Osteoblast (primary cell): ENCODE results near the gene NRG3. TPM values are rescaled to one million over a fixed set of nuclear protein-coding genes. Genes with fewer than 3 reads are reported as not detected.

Experiments used
- DNase-seq: peaks from one replicate; pipeline ENCODE4 v3.0.0; 2011; ENCODE audit warnings: low spot score, mixed read lengths; ENCODE audit not compliant: insufficient read length; ENCODE audit errors: missing footprints
- H2AFZ ChIP-seq: 2 replicates; pipeline ENCODE4 v1.6.0; 2011; ENCODE audit warnings: mild to moderate bottlenecking, low read length
- H3K27ac ChIP-seq: 2 replicates; pipeline ENCODE4 v1.5.1; 2011; ENCODE audit warnings: mild to moderate bottlenecking, low read depth, low read length, moderate library complexity
- H3K27me3 ChIP-seq: 2 replicates; pipeline ENCODE4 v1.6.0; 2012; ENCODE audit warnings: mild to moderate bottlenecking, control low read depth, inconsistent platforms, low read length, moderate library complexity; ENCODE audit not compliant: insufficient read depth
- H3K36me3 ChIP-seq: 2 replicates; pipeline ENCODE4 v1.5.1; 2011; ENCODE audit warnings: mild to moderate bottlenecking, low read length, control low read depth, moderate library complexity; ENCODE audit not compliant: insufficient read depth
- H3K4me1 ChIP-seq: 2 replicates; pipeline ENCODE4 v1.5.1; 2011; ENCODE audit warnings: mild to moderate bottlenecking, low read length, control low read depth, moderate library complexity; ENCODE audit not compliant: insufficient read depth
- H3K4me2 ChIP-seq: 2 replicates; pipeline ENCODE4 v1.6.0; 2011; ENCODE audit warnings: mild to moderate bottlenecking, low read length; ENCODE audit not compliant: insufficient read depth
- H3K4me3 ChIP-seq: fragments of 200-600 bp; sonication (generic); 3 replicates; pipeline ENCODE4 v1.5.1; 2012; ENCODE audit warnings: mild to moderate bottlenecking, low read length, inconsistent platforms; ENCODE audit not compliant: insufficient read depth
- H3K79me2 ChIP-seq: 2 replicates; pipeline ENCODE4 v1.6.0; 2012; ENCODE audit warnings: mild to moderate bottlenecking, low read length, control low read depth, inconsistent platforms; ENCODE audit not compliant: insufficient read depth
- H3K9me3 ChIP-seq: 2 replicates; pipeline ENCODE4 v1.5.1; 2011; ENCODE audit warnings: low read depth, low read length, control low read depth
- H4K20me1 ChIP-seq: 2 replicates; pipeline ENCODE4 v1.6.0; 2012; ENCODE audit warnings: mild to moderate bottlenecking, low read length, control low read depth; ENCODE audit not compliant: insufficient read depth
- total RNA-seq: library from RNA; depleted of rRNA; stranded (reverse); fragments of >200 nt; gene quantifications from 2 replicates; pipeline ENCODE4 v1.2.3, GENCODE V29; 2012
- TF ChIP-seq, protein P1 (sequence below): IDR thresholded peaks from 2 replicates; pipeline ENCODE4 v1.5.1; 2011; ENCODE audit warnings: mild to moderate bottlenecking, low read depth, low read length, moderate library complexity; ENCODE audit errors: extremely low read depth

Gene NRG3
- total RNA-seq, 1 donor = not detected

DNA sequence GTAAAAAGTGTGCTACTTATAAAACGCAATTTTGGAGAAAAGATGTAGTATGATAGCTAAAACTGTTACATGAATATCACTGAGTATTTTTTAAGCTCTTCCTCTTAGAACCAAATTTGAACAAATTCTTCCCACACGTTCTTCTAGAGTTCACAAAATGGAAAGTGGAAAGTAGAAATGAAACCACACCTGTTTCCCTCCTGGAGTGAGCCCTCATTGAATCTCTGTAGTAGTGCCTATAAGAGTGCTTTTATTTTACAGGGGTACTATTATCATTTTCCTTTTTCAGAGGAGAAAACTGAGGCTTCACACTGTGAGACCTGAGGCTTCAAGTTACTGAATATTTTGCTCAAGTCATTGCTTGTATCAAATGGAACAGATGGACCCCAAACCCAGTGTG lies 393.0 kb downstream of the NRG3 start:
- H3K27ac ChIP-seq = no peak overlapping the region
- DNase-seq = no peak
- H3K79me2 ChIP-seq = no peaks in the 10 kb centered on the region
- no peak overlapping the region for H2AFZ ChIP-seq
- no peaks in the 10 kb centered on the region for H3K4me1 ChIP-seq
- H3K4me2 ChIP-seq = no peak overlapping the region
- no peaks in the 10 kb centered on the region for H3K36me3 ChIP-seq
- TF ChIP-seq, protein P1, sequence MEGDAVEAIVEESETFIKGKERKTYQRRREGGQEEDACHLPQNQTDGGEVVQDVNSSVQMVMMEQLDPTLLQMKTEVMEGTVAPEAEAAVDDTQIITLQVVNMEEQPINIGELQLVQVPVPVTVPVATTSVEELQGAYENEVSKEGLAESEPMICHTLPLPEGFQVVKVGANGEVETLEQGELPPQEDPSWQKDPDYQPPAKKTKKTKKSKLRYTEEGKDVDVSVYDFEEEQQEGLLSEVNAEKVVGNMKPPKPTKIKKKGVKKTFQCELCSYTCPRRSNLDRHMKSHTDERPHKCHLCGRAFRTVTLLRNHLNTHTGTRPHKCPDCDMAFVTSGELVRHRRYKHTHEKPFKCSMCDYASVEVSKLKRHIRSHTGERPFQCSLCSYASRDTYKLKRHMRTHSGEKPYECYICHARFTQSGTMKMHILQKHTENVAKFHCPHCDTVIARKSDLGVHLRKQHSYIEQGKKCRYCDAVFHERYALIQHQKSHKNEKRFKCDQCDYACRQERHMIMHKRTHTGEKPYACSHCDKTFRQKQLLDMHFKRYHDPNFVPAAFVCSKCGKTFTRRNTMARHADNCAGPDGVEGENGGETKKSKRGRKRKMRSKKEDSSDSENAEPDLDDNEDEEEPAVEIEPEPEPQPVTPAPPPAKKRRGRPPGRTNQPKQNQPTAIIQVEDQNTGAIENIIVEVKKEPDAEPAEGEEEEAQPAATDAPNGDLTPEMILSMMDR = no peak
- H3K27me3 ChIP-seq = no peaks in the 10 kb centered on the region
- H3K4me3 ChIP-seq = no peak overlapping the region
- no peaks in the 10 kb centered on the region for H4K20me1 ChIP-seq
- H3K9me3 ChIP-seq = peaks cover 3% of the 10 kb centered on the region

GRCh38 chr10:82277591-82277990 lies 402.6 kb downstream of the NRG3 start:
- Histone ChIP-seq H2AFZ (no peak overlapping the region), H3K27me3 (no peaks in the 10 kb centered on the region), H3K4me2 (no peak overlapping the region), H3K79me2 (no peaks in the 10 kb centered on the region), H4K20me1 (no peaks in the 10 kb centered on the region), H3K9me3 (no peaks in the 10 kb centered on the region), H3K4me1 (no peaks in the 10 kb centered on the region), H3K4me3 (no peak overlapping the region), H3K36me3 (no peaks in the 10 kb centered on the region), H3K27ac (no peak overlapping the region)
- TF ChIP-seq, protein P1 = no peak
- no peak for DNase-seq

DNA sequence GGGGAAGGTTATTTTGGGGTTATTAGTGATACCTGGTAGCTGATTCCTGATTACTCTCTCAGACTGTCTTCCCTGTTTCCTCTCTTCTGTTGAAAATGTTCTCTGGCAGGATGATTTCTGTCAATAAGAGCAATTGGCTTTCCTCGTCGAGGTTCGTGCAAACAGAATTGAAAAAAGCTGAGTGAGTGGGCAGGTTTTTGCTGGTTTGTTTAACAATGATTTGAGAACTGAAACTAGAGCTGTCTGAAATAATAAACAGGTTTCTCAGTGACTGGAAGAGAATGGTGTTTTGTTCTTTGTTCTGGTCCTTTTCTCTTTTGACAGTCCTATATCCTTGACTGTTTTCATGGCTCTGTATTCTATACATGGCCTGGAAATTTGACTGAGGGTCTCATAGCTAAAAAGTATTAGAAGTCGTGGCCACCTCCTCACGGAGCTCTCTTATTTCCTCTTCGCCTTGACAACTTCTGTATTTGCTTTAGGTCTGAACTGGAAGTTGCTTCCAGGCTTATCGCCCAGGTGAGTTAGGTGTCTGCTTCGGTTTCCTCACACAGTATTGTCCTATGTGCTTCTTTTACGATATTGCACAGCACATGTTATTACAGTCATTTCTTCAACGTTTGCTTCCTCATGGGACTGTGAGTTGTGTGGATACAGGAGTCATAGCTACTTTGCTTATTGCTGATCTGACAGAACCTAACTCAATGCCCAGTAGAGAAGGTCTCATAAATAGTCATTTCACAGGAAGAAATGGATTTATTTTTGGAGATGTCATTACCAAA lies 403.6 kb downstream of the NRG3 start:
- no peaks in the 10 kb centered on the region for H3K79me2 ChIP-seq
- no peaks in the 10 kb centered on the region for H3K9me3 ChIP-seq
- no peaks in the 10 kb centered on the region for H3K36me3 ChIP-seq
- H3K4me3 ChIP-seq = no peak overlapping the region
- H3K27me3 ChIP-seq = no peaks in the 10 kb centered on the region
- no peak overlapping the region for H3K27ac ChIP-seq
- DNase-seq = no peak
- H2AFZ ChIP-seq = no peak overlapping the region
- no peaks in the 10 kb centered on the region for H4K20me1 ChIP-seq
- no peaks in the 10 kb centered on the region for H3K4me1 ChIP-seq
- TF ChIP-seq, protein P1 = no peak
- H3K4me2 ChIP-seq = no peak overlapping the region

GRCh38 chr10:82282782-82283456 lies 407.9 kb downstream of the NRG3 start:
- TF ChIP-seq, protein P1 = no peak
- Histone ChIP-seq H3K79me2 (no peaks in the 10 kb centered on the region), H4K20me1 (no peaks in the 10 kb centered on the region), H3K27ac (no peak overlapping the region), H3K9me3 (no peaks in the 10 kb centered on the region), H3K27me3 (no peaks in the 10 kb centered on the region), H3K4me3 (no peak overlapping the region), H2AFZ (no peak overlapping the region), H3K4me1 (no peaks in the 10 kb centered on the region), H3K36me3 (no peaks in the 10 kb centered on the region), H3K4me2 (no peak overlapping the region)
- no peak for DNase-seq
